ENCODE measurements around the gene TECR.

GRCh38 chr19:14563590-14563926 is 34.2 kb downstream of the TECR start:
- no peak for TF ChIP-seq POLR2A (IDR thresholded peaks at IDR 0.05)
- no peak for TF ChIP-seq CTCF (IDR thresholded peaks at IDR 0.05)
